Measurements from ENCODE around the gene ACTR3. TPM values are rescaled to one million over a fixed set of nuclear protein-coding genes. Genes with fewer than 3 reads are reported as not detected.
"Not testable (repeated sequence)": the region's sequence is repeated elsewhere in the genome, so short reads cannot be mapped to it uniquely, and the experiment has no call there.

The ACTR3 gene
- total RNA-seq, 2 donors from 2014 or later = 142 to 177 TPM

DNA sequence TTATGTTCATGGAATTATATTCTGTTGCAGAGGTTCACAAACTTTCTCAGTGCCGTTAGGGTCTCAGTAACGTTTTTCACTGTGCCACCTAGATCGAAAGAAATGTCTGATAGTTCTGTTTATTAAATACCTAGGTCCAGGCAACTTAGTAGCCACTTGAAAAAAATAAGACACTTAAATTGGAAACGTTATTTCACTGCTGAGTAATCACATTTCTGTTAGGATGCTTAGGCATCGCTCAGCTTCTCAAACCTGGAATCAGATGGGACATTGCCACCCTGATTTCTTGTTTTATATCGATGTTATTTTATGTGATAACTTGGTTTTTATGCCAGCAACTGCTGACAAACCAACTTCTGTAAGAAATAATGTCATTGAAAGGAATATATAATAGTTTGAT, 36.0 kb downstream of the ACTR3 start:
- peaks cover 11% of the 10 kb centered on the region for H3K36me3 ChIP-seq
- H3K4me3 ChIP-seq = no peak overlapping the region
- H3K4me1 ChIP-seq (ENCODE audit: control insufficient read depth in 1 of 2, low read depth in 2 of 2) = peaks cover 0 to 21% of the 10 kb centered on the region in 2 donors
- no peak overlapping the region for H3K27ac ChIP-seq
- no peaks in the 10 kb centered on the region for H3K27me3 ChIP-seq (replicated peaks; ENCODE audit: insufficient read depth)
- ATAC-seq (ENCODE audit: insufficient number of reproducible peaks, low FRiP score, low read depth) = no peak
- H3K9me3 ChIP-seq = no peaks in the 10 kb centered on the region
- TF ChIP-seq, protein P1, sequence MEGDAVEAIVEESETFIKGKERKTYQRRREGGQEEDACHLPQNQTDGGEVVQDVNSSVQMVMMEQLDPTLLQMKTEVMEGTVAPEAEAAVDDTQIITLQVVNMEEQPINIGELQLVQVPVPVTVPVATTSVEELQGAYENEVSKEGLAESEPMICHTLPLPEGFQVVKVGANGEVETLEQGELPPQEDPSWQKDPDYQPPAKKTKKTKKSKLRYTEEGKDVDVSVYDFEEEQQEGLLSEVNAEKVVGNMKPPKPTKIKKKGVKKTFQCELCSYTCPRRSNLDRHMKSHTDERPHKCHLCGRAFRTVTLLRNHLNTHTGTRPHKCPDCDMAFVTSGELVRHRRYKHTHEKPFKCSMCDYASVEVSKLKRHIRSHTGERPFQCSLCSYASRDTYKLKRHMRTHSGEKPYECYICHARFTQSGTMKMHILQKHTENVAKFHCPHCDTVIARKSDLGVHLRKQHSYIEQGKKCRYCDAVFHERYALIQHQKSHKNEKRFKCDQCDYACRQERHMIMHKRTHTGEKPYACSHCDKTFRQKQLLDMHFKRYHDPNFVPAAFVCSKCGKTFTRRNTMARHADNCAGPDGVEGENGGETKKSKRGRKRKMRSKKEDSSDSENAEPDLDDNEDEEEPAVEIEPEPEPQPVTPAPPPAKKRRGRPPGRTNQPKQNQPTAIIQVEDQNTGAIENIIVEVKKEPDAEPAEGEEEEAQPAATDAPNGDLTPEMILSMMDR (IDR thresholded peaks at IDR 0.05) = no peak
- DNase-seq (ENCODE audit: low spot score) = no peak

DNA sequence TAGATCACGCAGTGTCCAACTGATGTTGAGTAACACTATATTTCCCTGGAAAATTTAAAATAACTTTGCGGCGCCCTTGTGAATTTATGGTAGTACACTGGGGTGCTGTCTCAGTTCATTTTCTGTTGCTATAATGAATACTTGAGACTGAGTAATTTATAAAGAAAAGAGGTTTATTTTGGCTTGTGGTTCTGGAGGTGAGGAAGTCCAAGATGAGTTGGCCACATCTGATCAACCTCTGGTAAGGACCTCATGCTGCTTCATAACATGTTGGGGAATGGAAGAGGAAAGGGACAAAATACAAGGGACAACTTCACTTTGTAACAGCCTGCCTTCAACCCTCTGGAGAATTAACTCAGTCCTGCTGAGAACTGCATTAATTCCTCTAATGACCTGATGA, 36.4 kb downstream of the ACTR3 start:
- H3K4me3 ChIP-seq = no peak overlapping the region
- peaks cover 0 to 17% of the 10 kb centered on the region in 2 donors for H3K4me1 ChIP-seq (ENCODE audit: control insufficient read depth in 1 of 2, low read depth in 2 of 2)
- no peak overlapping the region for H3K27ac ChIP-seq
- TF ChIP-seq, protein P1 (IDR thresholded peaks at IDR 0.05) = no peak
- DNase-seq (ENCODE audit: low spot score) (no peak), ATAC-seq (ENCODE audit: insufficient number of reproducible peaks, low FRiP score, low read depth) (no peak)
- H3K9me3 ChIP-seq = no peaks in the 10 kb centered on the region
- H3K27me3 ChIP-seq (replicated peaks; ENCODE audit: insufficient read depth) = no peaks in the 10 kb centered on the region
- H3K36me3 ChIP-seq = peaks cover 11% of the 10 kb centered on the region

DNA sequence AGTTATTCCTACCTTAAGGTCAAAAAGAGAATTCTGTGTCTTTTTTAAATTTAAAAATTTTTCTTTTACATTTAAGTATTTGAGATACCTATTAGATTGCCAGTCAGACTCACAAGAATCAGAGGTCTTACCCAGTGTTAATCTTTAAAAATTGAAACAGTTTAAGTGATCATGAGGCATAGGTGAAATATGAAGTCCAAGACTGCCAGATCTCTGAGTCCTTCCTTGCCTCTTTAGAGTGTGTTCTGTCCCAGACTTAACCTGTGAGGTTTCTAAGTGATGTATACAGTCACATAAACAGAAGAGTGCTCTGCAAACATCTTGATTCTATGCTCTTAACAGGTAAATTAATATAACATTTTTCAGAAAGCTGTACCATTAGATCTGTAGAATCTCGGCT, 40.6 kb downstream of the ACTR3 start:
- Histone ChIP-seq H3K36me3 (peaks cover 27% of the 10 kb centered on the region), H3K4me1 (ENCODE audit: control insufficient read depth in 1 of 2, low read depth in 2 of 2) (peaks cover 0 to 10% of the 10 kb centered on the region in 2 donors), H3K4me3 (no peak overlapping the region), H3K27ac (no peak overlapping the region), H3K9me3 (no peaks in the 10 kb centered on the region), H3K27me3 (replicated peaks; ENCODE audit: insufficient read depth) (no peaks in the 10 kb centered on the region)
- TF ChIP-seq, protein P1 (IDR thresholded peaks at IDR 0.05) = no peak
- DNase-seq (ENCODE audit: low spot score) (no peak), ATAC-seq (ENCODE audit: insufficient number of reproducible peaks, low FRiP score, low read depth) (no peak)

DNA sequence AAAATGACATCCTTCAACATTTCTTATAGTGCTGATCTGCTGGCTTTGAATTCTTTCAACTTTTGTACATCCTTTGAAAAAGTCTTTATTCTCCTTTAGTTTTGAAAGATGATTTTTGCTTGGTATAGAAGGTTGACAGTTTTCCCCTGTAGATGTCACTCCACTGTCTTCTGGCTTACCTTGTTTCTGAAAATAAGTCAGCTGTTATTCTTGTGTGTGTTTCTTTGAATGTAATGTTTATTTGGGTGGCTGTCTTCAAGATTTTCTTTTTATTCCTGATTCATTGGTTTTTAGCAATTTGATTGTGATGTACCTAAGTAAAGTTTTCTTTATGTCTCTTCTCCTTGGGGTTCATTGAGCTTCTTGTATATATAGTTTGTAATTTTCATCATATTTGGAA, 47.6 kb downstream of the ACTR3 start:
- H3K9me3 ChIP-seq = no peaks in the 10 kb centered on the region
- H3K36me3 ChIP-seq = peaks cover 36% of the 10 kb centered on the region
- no peak overlapping the region for H3K4me3 ChIP-seq
- no peak overlapping the region for H3K27ac ChIP-seq
- no peak for DNase-seq (ENCODE audit: low spot score)
- TF ChIP-seq, protein P1 (IDR thresholded peaks at IDR 0.05) = no peak
- H3K4me1 ChIP-seq (ENCODE audit: control insufficient read depth in 1 of 2, low read depth in 2 of 2) = no peaks in the 10 kb centered on the region
- no peaks in the 10 kb centered on the region for H3K27me3 ChIP-seq (replicated peaks; ENCODE audit: insufficient read depth)
- no peak for ATAC-seq (ENCODE audit: insufficient number of reproducible peaks, low FRiP score, low read depth)

DNA sequence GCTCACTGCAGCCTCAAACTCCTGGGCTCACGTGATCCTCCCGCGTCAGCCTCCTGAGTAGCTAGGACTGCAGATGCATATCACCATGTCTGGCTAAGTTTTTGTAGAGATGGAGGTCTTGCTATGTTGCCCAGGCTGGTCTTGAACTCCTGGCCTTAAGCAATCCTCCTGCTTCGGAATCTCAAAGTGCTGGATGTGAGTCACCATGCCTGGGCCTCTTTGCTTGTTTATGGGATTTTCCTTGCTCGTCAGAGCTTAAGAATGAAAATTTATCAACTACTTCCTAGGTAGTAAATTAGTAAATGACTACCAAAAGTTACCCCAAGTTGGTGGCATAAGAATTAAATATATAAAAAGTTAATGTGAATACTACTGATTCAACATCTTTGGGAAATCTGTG, 51.0 kb downstream of the ACTR3 start:
- TF ChIP-seq, protein P1 (IDR thresholded peaks at IDR 0.05) = no peak
- no peaks in the 10 kb centered on the region for H3K27me3 ChIP-seq (replicated peaks; ENCODE audit: insufficient read depth)
- no peak overlapping the region for H3K27ac ChIP-seq
- H3K9me3 ChIP-seq = no peaks in the 10 kb centered on the region
- H3K4me3 ChIP-seq = no peak overlapping the region
- no peak for ATAC-seq (ENCODE audit: insufficient number of reproducible peaks, low FRiP score, low read depth)
- H3K36me3 ChIP-seq = peaks cover 27% of the 10 kb centered on the region
- no peaks in the 10 kb centered on the region for H3K4me1 ChIP-seq (ENCODE audit: control insufficient read depth in 1 of 2, low read depth in 2 of 2)
- no peak for DNase-seq (ENCODE audit: low spot score)

DNA sequence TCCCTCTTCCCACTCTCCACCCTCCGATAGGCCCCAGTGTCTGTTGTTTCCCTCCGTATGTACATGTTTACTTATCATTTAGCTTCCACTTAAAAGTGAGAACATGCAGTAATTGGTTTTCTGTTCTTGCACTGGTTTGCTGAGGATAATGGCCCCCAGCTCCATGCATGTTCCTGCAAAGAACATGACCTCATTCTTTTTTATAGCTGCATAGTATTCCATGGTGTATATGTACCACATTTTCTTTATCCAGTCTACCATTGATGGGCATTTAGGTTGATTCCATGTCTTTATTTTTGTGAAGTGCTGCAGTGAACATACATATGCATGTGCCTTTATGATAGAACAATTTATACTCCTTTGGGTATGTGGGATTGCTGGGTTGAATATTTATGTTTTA, 55.9 kb downstream of the ACTR3 start:
- ATAC-seq (ENCODE audit: insufficient number of reproducible peaks, low FRiP score, low read depth); H3K27ac ChIP-seq; H3K9me3 ChIP-seq; H3K4me1 ChIP-seq (ENCODE audit: control insufficient read depth in 1 of 2, low read depth in 2 of 2); H3K27me3 ChIP-seq (replicated peaks; ENCODE audit: insufficient read depth); DNase-seq (ENCODE audit: low spot score); H3K4me3 ChIP-seq: not testable (repeated sequence)
- H3K36me3 ChIP-seq = peaks cover 27% of the 10 kb centered on the region

DNA sequence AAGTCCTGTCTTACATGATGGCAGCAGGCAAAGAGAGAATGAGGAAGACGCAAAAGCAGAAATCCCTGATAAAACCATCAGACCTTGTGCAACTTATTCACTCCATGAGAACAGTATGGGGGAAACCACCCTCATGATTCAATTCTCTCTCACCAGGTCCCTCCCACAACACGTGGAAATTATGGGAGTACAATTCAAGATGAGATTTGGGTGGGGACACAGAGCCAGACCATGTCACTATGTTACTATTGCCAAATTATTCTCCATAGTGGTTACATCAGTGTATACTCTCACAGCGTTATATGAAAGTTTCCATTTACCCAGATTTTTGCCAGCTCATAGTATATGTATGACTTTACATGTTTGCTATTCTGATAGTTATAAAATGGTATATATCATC, 61.0 kb downstream of the ACTR3 start:
- peaks cover 26% of the 10 kb centered on the region for H3K36me3 ChIP-seq

More for the DNA sequence above, 61.0 kb downstream of the ACTR3 start:
- not testable (repeated sequence) for DNase-seq (ENCODE audit: low spot score); ATAC-seq (ENCODE audit: insufficient number of reproducible peaks, low FRiP score, low read depth); H3K9me3 ChIP-seq; H3K27me3 ChIP-seq (replicated peaks; ENCODE audit: insufficient read depth); H3K27ac ChIP-seq; H3K4me1 ChIP-seq (ENCODE audit: control insufficient read depth in 1 of 2, low read depth in 2 of 2); H3K4me3 ChIP-seq
